ENCODE results near the gene UCHL3. TPM values are rescaled to one million over a fixed set of nuclear protein-coding genes. Genes with fewer than 3 reads are reported as not detected.

The UCHL3 gene
- total RNA-seq, 2 donors from 2014 or later, result 42.9 to 50.7 TPM

- Histone ChIP-seq H3K27me3 (no peaks in the 10 kb centered on the region), H3K4me1 (no peaks in the 10 kb centered on the region), H3K27ac (no peak overlapping the region), H3K4me3 (no peak overlapping the region), H3K36me3 (no peaks in the 10 kb centered on the region), H3K9me3 (no peaks in the 10 kb centered on the region), H3K9ac (ENCODE audit: low read depth in 2 of 2, low read length in 2 of 2) (no peak overlapping the region)
- DNase-seq, result no peak
- intact Hi-C loops (cut with DNase I), result no loop called here
- no peak for TF ChIP-seq CTCF (IDR thresholded peaks at IDR 0.05)
Measured at GRCh38 chr13:75521956-75522355, 27.6 kb upstream of the UCHL3 start.

GRCh38 chr13:75530549-75530961 is 19.0 kb upstream of the UCHL3 start:
- intact Hi-C loops (cut with DNase I), result no loop called here
- no peak for DNase-seq
- peaks cover 5% of the 10 kb centered on the region for H3K36me3 ChIP-seq

GRCh38 chr13:75533861-75534260 is 15.7 kb upstream of the UCHL3 start:
- H3K36me3 ChIP-seq, result peaks cover 5% of the 10 kb centered on the region
- no peak overlapping the region for H3K27ac ChIP-seq
- H3K9me3 ChIP-seq, result no peaks in the 10 kb centered on the region
- no peak for DNase-seq
- H3K9ac ChIP-seq (ENCODE audit: low read depth in 2 of 2, low read length in 2 of 2), result no peak overlapping the region
- no peak for TF ChIP-seq CTCF (IDR thresholded peaks at IDR 0.05)
- intact Hi-C loops (cut with DNase I), result no loop called here
- no peak overlapping the region for H3K4me3 ChIP-seq
- H3K4me1 ChIP-seq, result peaks cover 7% of the 10 kb centered on the region
- H3K27me3 ChIP-seq, result no peaks in the 10 kb centered on the region

More at GRCh38 chr13:75530549-75530961, 19.0 kb upstream of the UCHL3 start:
- H3K27ac ChIP-seq, result no peak overlapping the region
- TF ChIP-seq CTCF (IDR thresholded peaks at IDR 0.05), result no peak
- H3K9me3 ChIP-seq, result no peaks in the 10 kb centered on the region
- no peak overlapping the region for H3K9ac ChIP-seq (ENCODE audit: low read depth in 2 of 2, low read length in 2 of 2)
- no peaks in the 10 kb centered on the region for H3K27me3 ChIP-seq
- H3K4me3 ChIP-seq, result no peak overlapping the region
- no peaks in the 10 kb centered on the region for H3K4me1 ChIP-seq

- no peaks in the 10 kb centered on the region for H3K9me3 ChIP-seq
- peaks cover 7% of the 10 kb centered on the region for H3K4me1 ChIP-seq
- peak within 1 kb of the TSS; percentile 81 to 90 for H3K9ac ChIP-seq (ENCODE audit: low read depth in 2 of 2, low read length in 2 of 2)
- peak; percentile 80 for DNase-seq
- intact Hi-C loops (cut with DNase I), result loop anchor here (5.0 kb wide), 2 partner anchors 55 to 165 kb away; partner anchors contain the start of gene TBC1D4
- H3K36me3 ChIP-seq, result no peaks in the 10 kb centered on the region
- H3K27ac ChIP-seq, result peak within 1 kb of the TSS; percentile 49
- H3K27me3 ChIP-seq, result no peaks in the 10 kb centered on the region
- peak; percentile 56 for TF ChIP-seq CTCF (IDR thresholded peaks at IDR 0.05)
- H3K4me3 ChIP-seq, result peak within 1 kb of the TSS; percentile 56
Measured at GRCh38 chr13:75537401-75538365, 11.9 kb upstream of the UCHL3 start, which contains the start of gene COMMD6. Gene COMMD6, minus strand, starts transcription at chr13:75537841. Its CDS starts 36 bp downstream, at chr13:75537805.

GRCh38 chr13:75541287-75541686 is 8.3 kb upstream of the UCHL3 start:
- no peaks in the 10 kb centered on the region for H3K9me3 ChIP-seq
- H3K27ac ChIP-seq, result no peak overlapping the region
- no peak overlapping the region for H3K9ac ChIP-seq (ENCODE audit: low read depth in 2 of 2, low read length in 2 of 2)
- no peaks in the 10 kb centered on the region for H3K27me3 ChIP-seq
- intact Hi-C loops (cut with DNase I), result no loop called here
- peaks cover 6% of the 10 kb centered on the region for H3K4me1 ChIP-seq
- no peak overlapping the region for H3K4me3 ChIP-seq
- H3K36me3 ChIP-seq, result no peaks in the 10 kb centered on the region
- TF ChIP-seq CTCF (IDR thresholded peaks at IDR 0.05), result no peak
- no peak for DNase-seq

Measured in colonic mucosa (tissue), 4 donors.